ENCODE measurements around the gene PKNOX2.

The PKNOX2 gene

GRCh38 chr11:125390946-125391345 lies 226.4 kb downstream of the PKNOX2 start:
- no peak for DNase-seq

GRCh38 chr11:125393331-125393730 lies 228.8 kb downstream of the PKNOX2 start:
- no peak for DNase-seq

DNA sequence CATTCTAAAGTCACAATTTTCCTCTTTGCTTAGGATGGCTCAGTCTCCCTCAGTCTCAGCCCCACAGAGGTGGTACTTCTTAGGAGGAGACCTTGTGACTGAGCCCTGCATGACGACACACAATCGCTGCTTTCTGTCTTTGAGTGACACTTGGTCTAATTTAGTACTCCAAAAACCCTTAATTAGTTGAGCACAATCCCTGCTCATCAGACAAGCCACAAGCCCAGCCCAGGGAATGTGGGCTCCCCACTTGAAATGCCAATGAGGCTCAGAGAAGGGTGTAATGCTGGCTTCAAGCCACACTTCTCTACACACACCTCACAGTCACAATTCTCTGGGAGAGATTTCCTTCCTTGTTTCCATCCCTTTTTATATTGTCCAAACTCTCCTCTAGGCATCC lies 229.7 kb downstream of the PKNOX2 start:
- no peak for DNase-seq

DNA sequence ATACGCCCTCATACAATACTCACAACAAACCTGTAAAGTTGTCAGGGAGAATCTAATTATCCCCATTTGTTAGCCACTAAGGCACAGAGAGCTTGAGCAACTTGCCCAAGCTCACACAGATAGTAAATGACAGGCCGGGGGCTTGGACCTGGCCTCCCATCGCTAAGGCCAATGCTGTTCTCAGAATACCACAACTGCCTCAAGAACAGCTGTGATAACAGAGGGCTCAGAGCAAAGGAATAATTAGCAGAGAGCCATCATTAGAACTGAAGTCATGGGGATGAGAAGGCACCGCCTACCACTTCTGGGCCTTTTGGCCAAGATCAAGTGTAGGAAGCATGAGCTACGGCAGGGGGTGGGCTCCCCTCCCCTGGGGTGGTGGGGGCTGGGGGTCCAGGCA lies 232.9 kb downstream of the PKNOX2 start:
- DNase-seq: no peak

DNA sequence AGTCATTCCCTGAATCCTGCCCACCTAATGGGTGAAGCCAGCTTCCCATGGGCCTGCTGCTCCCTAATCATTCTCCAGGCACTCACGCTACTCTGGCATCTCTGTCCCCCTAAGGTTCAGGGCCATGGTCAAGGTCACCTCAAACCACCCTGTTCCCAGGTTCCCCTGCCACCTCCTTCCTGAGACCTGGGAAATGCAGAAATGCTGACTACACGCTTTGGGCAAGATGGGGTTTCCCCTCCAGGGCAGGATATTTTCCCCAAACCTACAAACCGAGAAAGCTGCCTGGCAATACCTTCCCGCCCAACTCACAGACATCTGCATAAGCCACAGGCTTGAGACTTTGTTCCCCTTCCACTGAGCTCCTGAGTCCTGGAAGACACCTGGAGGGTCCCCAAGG lies 233.9 kb downstream of the PKNOX2 start:
- no peak for DNase-seq

DNA sequence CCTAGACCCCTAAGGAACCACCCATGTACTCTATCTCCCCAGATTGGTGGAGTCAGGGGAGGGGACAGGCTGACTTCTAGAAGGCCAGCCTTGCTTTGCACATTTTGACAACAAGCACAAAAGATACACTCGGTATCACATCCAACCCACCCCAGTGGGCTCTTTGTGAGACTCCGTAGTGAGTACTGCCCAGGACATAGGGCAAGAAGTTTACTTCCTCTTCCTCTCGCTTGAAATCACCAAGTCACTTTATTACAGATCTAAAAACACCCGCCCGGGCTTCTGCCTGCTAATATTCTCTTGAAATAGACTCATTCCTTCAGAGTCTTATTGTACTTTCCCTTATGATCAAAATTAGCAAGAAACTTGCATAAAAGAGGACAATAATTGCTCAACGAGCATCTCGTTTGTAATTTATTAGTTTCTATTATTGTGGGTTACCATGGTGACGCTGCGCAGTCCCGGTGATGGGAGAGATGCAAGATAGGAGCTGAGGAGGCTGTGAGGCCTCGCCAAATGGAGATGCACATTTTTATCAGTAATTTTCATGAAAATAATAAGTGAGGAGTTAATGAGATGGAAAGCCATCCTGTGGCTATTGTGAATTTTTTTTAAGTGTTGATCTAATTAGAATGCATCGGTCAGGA lies 234.6 kb downstream of the PKNOX2 start:
- DNase-seq: no peak

GRCh38 chr11:125399945-125400344 lies 235.4 kb downstream of the PKNOX2 start:
- no peak for DNase-seq

DNA sequence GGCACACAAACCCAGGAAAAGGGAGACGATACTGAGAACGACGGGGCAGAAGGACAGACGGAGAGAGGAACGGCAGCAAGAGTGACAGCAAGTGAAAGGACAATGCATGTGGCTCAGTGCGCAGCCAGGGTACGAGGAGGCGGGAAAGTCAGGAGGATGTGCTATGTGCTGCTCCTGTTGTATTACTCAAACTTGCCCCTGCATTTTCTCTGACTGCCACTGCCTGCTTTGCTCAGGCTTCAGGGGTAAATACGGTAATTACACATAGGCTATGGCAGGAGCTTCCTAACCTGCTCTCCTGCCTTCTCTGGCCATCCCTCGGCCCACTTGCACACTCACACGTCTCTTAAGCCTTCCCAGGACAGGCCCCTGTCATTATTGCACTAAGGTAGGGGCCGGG lies 236.7 kb downstream of the PKNOX2 start:
- DNase-seq: no peak

DNA sequence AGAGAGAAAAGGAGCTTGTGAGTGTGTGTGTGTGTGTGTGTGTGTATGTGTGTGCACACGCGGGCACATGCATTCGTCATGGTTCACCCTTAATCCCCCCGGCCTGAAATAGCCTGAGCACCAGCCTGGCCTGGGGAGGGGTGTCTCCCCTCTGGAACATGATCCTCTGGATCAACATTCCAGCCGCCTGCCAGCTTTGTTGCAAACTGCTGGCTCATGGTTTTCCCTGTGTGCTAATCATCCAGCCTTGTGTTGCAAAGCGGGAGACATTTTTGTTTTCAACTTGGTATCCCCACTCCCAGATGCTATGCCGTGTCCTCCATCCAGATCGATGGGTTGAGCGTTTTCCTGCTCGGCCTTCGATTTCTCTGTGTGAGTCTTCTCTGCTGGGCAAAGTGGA lies 237.2 kb downstream of the PKNOX2 start:
- no peak for DNase-seq

GRCh38 chr11:125402435-125402834 lies 237.9 kb downstream of the PKNOX2 start:
- no peak for DNase-seq

GRCh38 chr11:125404157-125404810 lies 239.7 kb downstream of the PKNOX2 start:
- DNase-seq: no peak

- DNase-seq: peak; percentile 32 to 56
Observed at GRCh38 chr11:125404811-125405790, 240.6 kb downstream of the PKNOX2 start.

GRCh38 chr11:125407046-125407445 lies 242.5 kb downstream of the PKNOX2 start:
- DNase-seq: no peak

DNA sequence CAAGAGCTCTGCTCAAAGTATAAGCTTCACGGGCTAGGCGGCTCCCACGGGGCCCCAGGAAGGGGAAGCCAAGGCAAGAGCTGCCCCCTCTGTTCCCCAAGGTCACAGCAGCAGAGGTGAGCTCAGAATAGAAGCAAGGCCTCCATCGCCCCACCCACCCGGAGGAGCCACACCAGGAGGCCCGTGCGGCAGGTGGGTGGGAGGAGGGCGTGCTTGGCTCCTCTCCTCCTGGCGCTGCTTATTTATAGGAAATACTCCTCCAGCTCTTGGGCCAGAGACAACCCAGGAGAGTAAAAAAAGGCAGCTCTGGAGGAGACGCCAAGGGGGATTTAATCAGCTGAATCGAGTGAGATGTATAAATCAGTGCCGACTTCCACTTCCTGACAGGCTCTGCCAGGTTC lies 243.8 kb downstream of the PKNOX2 start:
- DNase-seq: no peak

DNA sequence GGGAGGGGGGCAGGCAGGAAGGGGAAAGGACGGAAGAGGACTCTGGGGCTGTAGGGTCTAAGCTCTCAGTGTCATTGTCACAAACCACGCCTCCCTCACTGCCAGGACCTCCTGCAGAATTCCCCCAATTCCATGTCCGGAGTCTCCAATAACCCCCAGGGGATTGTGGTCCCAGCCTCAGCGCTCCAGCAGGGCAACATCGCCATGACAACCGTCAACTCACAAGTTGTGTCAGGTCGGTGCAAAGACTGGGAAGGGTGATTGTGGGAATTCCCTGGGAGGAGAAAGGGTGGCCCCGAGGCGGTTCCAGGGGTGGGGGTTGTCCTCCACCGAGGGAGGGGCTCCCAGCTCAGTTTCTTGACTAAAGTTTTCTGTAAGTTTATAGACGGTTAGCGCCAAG lies 245.5 kb downstream of the PKNOX2 start:
- DNase-seq: no peak

DNA sequence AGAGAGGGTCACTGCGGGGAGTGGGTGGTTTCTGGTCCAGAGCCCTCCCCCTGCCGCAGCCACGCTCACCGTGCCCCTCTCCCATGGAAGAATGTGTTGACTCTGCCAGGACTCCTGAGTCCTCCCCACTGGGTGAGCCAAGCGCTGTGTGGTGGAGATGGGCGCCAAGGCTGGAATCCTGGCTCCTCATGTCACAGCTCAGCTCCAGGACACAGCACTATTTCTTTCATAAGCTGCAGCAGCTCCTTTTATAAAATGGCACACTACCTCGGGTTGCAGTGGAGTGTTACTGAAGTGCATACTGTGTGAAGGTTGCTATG lies 247.6 kb downstream of the PKNOX2 start:
- DNase-seq: no peak

GRCh38 chr11:125412509-125412908 lies 248.0 kb downstream of the PKNOX2 start:
- no peak for DNase-seq

- no peak for DNase-seq
Observed at GRCh38 chr11:125413226-125413625, 248.7 kb downstream of the PKNOX2 start.

DNA sequence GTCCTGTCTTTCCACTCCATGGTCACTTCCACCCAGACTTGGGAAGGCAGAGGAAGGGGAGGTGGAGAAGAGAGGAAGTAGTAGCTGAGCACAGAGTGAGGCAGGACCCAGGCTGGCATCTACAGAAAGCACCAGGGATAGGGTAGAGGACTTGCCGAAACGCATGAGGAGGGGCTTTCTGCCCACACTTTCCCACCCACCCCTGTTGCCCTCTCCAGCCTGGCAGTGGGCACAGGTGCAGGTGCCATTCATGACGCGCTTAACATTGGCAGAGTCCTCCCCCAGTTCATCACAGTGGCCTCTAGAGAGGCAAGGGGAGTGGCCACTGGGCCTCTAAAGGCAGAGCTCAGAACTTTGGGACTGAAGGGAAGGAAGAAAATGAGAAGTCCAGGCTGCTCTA lies 249.6 kb downstream of the PKNOX2 start:
- DNase-seq: no peak

DNA sequence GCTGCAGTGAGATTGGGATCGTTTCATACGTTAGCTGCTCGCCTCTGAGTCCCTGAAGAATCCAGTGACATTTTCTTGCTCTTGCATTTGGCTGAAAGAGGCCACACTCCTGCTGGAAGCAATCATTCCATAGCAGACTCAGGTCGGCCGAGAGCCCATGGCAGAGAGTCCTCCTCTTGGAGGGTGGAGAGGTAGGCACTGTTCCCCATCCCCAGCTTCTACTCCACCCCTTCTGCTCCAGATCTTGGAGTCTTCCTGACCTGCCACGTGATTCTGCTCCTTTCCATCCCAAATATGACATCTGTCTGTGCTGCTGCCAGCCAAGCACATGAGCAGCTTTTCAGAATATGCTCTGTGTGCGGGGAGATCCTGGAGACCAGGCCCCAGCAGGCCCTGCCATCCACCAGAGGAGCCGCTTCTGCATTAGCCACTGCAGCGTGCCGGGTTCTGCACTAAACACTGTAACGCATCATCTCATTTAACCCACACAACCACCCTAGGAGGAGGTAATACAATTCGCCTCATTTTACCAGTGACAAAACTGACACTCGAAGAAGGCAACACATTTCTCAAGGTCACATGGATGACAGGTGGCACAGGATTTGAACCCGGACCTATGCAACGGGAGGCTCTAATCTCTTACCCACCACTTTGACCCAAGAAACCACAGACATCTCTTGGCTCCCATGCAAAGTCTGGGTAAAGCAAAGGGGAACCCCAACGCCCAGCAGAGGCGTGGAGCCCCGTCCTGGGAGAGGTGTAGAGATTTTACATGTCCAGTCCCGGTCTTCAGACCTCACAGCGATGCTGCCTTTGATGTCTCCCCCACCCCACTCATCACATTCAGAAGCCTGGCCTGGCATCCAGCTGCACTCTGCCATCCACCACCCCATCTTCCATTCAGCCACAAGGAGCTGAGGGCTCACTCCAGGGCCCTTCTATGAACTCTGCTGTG lies 252.7 kb downstream of the PKNOX2 start:
- DNase-seq: no peak

GRCh38 chr11:125418396-125418795 lies 253.8 kb downstream of the PKNOX2 start:
- DNase-seq: no peak

DNA sequence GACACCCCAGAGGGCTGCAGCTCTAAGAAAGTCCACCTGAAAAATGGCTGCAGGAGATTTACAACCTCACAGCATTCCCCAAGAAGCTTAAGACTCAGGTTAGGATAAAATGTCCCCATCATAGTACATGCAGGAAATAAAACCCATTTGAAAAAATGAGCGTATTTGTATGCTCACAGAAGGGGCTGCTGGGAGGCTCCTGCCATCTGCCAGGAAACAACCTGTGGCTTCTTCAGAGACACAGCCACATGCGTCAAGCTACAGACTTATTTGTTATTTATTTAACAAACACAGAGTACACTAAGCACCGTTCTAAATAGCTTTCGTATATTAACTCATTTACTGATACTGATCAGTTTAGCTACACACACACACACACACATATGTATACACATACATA lies 258.1 kb downstream of the PKNOX2 start:
- DNase-seq: no peak
